GM12874 (cell line): ENCODE measurements around the gene PGAP3.

Experiments
- TF ChIP-seq, protein P1 (sequence below): IDR thresholded peaks from 2 replicates; pipeline ENCODE4 v1.5.1; 2011; ENCODE audit warnings: low read depth, mild to moderate bottlenecking, control low read depth, low read length, moderate library complexity; ENCODE audit not compliant: insufficient read depth

The PGAP3 gene

DNA sequence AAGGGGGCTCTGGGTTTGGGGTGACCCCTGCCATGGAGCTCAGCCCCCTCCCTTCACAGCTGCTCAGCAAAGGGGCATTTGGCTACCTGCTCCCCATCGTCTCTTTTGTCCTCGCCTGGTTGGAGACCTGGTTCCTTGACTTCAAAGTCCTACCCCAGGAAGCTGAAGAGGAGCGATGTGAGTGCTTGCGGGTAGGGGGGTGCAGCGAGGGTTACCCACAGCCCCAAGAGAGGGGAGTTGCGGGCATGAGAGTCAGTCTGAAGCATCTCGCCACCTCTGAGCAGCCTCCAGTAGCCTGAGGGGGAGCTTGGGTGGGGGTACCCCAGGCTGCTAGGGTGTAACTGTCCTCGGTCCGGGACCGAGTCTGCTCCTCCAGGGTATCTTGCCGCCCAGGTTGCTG lies 29.5 kb downstream of the PGAP3 start:
- TF ChIP-seq, protein P1, sequence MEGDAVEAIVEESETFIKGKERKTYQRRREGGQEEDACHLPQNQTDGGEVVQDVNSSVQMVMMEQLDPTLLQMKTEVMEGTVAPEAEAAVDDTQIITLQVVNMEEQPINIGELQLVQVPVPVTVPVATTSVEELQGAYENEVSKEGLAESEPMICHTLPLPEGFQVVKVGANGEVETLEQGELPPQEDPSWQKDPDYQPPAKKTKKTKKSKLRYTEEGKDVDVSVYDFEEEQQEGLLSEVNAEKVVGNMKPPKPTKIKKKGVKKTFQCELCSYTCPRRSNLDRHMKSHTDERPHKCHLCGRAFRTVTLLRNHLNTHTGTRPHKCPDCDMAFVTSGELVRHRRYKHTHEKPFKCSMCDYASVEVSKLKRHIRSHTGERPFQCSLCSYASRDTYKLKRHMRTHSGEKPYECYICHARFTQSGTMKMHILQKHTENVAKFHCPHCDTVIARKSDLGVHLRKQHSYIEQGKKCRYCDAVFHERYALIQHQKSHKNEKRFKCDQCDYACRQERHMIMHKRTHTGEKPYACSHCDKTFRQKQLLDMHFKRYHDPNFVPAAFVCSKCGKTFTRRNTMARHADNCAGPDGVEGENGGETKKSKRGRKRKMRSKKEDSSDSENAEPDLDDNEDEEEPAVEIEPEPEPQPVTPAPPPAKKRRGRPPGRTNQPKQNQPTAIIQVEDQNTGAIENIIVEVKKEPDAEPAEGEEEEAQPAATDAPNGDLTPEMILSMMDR, result no peak

DNA sequence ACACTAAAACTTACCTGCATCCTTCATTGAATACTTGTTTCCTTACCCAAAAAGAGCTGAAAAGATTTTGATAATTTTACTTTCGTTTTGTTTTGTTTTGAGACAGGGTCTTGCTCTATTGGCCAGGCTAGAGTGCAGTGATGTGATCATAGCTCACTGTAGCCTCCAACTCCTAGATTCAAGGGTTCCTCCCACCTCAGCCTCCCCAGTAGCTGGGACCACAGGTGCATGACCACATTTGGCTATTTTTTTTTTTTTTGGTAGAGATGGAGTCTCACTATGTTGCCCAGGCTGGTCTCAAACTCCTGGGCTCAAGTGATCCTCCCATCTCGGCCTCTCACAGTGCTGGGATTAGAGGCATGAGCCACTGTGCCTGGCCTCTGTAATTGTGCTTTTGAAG lies 32.8 kb downstream of the PGAP3 start:
- TF ChIP-seq, protein P1, result no peak

DNA sequence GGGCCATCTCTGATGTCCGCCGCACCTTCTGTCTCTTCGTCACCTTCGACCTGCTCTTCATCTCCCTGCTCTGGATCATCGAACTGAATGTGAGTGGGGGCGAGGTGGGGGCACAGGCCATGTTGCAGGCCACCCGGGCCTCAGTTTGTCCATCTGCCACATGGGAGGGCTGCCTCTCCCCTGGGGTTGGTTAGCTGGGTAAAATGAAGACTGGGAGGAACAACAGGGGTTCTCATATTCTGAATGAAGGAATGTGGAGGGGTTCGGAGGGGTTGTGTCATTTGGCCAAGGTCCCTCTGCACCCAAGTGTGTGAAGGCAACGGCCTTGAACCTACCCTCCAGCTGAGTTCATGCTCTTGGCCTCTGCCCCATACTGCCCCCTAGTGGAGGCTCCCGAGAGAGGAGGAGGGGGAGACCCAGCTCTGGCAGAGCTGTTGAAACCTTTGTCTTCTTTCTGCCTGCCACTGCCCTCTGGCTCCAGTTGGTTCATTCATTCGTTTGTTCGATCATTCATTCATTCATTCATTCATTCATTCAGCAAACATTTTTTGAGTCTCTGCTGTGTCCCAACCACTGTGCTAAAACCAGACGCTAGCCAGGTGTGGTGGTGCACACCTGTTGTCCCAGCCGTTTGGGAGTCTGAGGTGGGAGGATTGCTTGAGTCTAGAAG lies 34.1 kb downstream of the PGAP3 start:
- TF ChIP-seq, protein P1, result peak; percentile 97

DNA sequence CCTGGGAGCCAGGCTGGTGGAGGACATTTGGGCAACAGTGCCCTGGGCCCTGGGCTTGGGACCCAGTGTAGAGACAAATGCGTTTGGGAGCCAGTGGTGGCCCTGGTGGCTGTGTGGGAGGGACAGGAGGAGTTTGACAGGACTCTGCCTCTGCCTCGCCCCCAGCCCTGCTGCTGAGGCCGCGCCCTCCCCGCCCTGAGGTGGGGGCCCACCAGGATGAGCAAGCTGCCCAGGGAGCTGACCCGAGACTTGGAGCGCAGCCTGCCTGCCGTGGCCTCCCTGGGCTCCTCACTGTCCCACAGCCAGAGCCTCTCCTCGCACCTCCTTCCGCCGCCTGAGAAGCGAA lies 34.6 kb downstream of the PGAP3 start:
- TF ChIP-seq, protein P1, result 0 out of 2 replicates have a peak, but pooled peaks have one; percentile 0

DNA sequence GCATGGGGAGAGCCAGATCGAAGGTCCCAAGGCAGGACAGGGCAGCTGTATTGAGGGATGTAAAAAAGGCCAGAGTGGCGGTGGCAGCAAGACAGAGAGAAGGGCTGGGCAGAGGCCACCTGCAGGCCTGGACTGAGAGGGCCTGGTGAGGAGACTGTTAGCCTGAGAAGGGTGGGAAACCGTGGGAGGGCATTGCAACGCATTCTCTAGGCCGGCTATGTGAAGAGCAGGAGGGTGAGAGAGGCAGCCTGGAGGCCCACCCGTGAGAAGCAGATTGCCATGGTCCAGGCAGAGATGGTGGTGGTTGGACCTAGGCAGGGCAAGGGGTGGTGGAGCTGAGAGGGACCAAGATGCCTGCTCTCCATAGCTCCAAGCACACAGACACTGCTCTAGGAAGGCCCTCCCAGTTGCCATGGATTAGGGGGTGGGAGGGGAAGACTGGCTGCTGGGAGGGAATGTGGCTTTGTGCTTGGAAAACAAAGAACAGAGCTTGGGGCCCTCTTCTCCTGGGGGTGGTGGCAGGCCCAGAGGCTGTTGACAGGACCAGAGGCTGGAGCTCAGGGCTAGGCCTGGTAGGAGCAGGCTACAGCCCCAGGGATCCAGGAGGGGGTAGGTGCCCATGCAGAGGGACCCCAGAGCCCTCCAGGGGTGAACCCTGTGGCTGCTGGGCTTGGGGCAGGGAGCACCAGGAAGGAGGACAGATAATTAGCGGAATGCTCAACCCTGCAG lies 35.1 kb downstream of the PGAP3 start:
- TF ChIP-seq, protein P1, result no peak

DNA sequence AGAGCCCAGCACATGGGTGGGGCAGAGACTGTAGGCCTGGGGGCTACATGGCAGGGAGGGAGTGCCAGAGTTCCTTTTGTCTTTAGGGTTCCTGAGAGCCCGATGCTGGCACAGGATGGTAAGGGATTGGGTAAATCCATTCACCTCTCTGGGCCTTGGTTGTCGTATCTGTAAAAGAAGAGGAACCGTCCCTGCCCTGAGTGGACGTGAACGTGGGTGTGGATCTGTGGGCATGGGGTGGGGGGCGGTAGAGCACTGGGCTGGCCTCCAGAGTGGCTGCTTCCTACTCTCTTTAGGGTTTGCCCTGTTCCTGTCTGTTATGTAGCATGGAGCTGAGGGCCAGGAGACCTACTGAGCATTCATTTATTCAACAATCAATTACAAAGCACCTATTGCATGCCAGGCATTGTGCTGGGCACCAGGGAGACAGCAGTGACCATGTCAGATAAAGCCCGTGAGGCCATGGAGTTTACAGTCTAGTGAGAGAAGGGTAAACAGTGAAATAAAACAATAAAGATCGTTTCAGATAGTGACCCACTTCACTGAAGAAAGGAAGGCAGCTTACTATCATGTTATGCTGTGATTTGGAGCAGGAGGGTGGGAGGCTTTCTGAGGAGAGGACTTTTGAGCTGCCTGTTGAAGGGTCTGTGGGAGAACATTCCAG lies 35.8 kb downstream of the PGAP3 start:
- TF ChIP-seq, protein P1, result no peak

DNA sequence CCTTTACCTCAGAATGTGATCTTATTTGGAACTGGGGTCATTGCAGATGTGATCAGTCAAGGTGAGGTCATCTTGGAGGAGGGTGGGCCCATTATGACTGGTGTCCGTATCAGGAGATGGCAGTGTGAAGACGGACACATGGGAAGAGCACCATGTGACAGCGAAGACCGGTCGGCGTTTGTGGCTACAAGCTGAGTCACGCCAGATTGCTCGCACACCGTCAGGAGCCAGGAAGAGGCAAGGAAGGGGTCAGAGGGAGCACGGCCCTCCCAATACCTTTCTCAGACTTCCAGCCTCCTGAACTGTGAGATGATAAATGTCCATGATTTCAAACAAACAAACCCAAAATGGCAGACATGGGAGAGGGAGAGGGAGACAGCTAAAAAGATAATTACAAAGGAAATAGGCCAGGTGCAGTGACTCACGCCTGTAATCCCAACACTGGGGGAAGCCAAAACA lies 37.7 kb downstream of the PGAP3 start:
- TF ChIP-seq, protein P1, result no peak
